ENCODE measurements around the gene ITGB7.

ITGB7 gene

GRCh38 chr12:53207042-53207441 lies at the start of gene ITGB7:
Gene ITGB7, minus strand, starts transcription at chr12:53207251. Its CDS starts 6,808 bp downstream, at chr12:53200443.
- no peak for DNase-seq

DNA sequence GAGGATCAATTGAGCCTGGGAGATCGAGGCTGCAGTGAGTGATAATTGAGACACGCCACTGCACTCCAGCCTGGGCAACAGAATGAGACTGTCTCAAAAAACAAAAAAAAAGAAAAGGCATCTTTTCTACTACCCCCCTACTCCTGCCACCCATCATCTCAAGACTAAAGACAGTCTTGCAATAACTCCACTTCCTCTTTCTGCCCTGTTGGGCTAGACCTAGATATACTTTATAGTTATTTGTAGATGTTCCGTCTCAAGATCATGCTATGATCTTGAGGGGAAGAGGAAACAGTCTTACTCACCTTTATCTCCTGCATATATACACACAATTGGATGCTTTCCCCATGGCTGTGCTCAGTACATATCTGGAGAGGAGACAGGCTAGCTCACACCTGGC lies 48.9 kb upstream of the ITGB7 start:
- DNase-seq, result peak; percentile 60

GRCh38 chr12:53254816-53255545 lies 47.9 kb upstream of the ITGB7 start:
- DNase-seq, result no peak

DNA sequence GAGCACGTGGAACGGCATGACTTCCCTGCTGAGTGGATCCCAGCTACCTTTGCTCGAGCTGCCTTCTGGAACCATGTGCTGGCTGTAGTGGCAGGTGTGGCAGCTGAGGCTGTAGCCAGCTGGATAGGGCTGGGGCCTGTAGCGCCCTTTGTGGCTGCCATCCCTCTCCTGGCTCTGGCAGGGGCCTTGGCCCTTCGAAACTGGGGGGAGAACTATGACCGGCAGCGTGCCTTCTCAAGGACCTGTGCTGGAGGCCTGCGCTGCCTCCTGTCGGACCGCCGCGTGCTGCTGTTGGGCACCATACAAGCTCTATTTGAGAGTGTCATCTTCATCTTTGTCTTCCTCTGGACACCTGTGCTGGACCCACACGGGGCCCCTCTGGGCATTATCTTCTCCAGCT lies 46.2 kb upstream of the ITGB7 start:
- no peak for DNase-seq

- DNase-seq, result no peak
Measured at GRCh38 chr12:53252349-53252916, 45.4 kb upstream of the ITGB7 start.

DNA sequence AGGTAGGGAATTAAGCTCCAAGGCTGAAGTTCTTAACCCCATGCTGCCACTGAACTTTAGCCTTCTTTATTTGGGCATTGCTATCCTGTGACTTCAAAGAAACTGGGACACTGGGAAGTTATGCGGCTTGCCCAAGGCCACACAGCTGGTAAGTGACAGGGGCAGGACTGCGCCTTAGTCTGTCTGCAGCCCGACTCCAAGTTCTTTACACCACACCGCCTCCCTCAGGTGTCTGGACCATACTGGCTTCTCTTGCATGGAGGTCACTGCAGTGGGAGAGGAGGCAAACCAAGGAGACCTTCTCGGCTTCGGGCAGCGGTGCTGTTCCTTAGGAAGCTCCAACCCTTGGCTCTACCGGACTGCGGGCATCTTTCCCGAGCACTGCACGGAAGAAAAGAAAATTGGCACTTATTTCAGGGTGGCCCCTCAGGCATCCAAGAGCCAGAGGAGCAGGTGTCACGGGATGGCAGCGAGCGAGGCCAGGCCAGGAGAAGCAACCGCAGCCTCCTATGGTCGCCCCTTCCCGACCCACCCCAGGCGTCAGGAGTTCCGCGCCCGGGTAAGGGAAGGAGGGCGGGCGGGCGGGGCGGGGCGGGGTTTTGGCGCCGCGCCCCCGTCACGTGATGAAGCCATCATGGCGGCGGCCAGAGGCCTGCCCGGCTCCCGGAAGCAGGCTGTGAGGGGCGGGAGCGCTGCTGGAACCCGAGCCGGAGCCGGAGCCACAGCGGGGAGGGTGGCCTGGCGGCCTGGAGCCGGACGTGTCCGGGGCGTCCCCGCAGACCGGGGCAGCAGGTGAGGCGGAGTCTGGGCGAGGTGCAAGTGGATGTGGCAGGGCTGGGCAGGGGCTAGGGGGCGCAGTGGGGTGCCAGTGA lies 44.7 kb upstream of the ITGB7 start:
- DNase-seq, result peak; percentile 43

- DNase-seq, result no peak
Measured at GRCh38 chr12:53245286-53245685, 38.2 kb upstream of the ITGB7 start.

- no peak for DNase-seq
Measured at GRCh38 chr12:53244337-53244736, 37.3 kb upstream of the ITGB7 start.

DNA sequence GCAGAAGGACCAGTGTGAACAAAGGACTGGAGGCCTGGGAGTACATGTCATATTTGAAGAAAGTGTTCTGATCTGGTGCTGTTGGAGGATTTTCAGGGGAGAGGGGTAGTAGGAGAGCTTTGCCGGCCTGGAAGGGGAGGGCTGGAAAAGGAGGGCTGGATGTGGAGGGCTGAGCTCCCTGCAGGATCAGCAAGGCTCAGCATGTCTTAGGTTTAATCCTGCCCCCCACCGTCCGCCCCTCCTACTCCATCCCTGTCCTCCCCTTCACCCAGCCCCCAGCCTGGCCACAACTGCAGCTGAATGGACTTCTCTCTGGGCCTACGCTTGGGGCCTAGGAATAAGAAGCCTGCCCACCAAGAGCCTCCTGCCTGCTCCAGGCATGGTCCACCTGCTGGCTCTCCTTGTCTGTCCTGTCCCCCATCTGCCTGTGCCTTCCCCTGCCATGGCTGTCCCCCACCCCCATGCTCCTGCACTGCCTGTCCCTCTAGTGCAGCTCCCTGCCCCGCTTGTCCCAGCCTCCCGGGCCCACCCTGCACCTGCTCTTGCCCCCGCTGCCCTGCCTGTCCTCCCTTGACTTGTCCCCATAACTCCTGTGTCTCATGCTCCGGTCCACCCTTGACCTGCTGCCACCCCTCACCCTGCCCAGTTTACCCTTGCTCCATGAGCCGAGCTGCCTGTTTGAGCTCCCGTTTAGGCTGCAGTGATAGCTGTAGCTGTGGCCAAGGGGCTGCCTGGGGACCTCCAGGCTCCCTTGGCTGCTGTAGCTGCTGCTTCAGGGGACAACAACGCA lies 34.8 kb upstream of the ITGB7 start:
- DNase-seq, result no peak

GRCh38 chr12:53239643-53240258 lies 32.7 kb upstream of the ITGB7 start:
- no peak for DNase-seq

DNA sequence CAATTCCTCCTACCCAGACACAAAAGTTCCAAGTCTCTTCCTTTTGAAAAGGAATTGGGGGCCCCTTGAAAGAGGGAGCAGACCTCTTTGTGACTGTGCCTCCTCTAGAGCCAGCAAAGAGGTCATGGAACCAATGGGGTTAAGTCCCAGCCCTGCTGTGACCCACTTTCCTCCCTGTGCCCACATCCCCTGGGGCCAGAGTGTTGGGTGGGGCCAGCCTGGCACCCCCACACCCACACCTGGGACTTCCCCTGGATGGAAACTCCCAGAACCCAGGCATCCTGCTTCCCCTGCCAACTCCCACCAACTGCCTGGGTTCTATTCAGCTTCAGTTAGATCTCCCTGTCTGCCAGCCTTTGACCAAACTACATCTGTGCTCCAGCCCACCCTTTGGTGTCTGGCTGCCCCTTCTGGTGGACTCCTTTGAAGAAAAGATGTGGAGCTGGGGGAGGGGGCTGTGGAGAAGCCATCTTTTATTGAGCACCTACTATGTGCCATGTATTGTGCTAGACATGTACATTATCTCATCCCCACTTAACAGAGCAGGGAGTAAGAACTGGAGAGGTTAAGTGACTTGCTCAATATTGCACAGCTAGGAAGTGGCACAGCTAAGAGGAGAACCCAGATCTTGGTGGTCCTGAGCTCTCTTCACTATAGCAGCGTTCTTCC lies 29.5 kb upstream of the ITGB7 start:
- no peak for DNase-seq

- DNase-seq, result no peak
Measured at GRCh38 chr12:53235742-53236442, 28.8 kb upstream of the ITGB7 start.

GRCh38 chr12:53235164-53235563 lies 28.1 kb upstream of the ITGB7 start:
- no peak for DNase-seq

- no peak for DNase-seq
Measured at GRCh38 chr12:53234271-53234914, 27.3 kb upstream of the ITGB7 start.

- no peak for DNase-seq
Measured at GRCh38 chr12:53233671-53234121, 26.6 kb upstream of the ITGB7 start.

GRCh38 chr12:53232646-53233461 lies 25.8 kb upstream of the ITGB7 start:
- DNase-seq, result no peak

GRCh38 chr12:53231921-53232645 lies 25.0 kb upstream of the ITGB7 start, which contains the start of gene RARG:
Gene RARG, minus strand, starts transcription at chr12:53232209. Its CDS starts 4,664 bp downstream, at chr12:53227545.
- no peak for DNase-seq

DNA sequence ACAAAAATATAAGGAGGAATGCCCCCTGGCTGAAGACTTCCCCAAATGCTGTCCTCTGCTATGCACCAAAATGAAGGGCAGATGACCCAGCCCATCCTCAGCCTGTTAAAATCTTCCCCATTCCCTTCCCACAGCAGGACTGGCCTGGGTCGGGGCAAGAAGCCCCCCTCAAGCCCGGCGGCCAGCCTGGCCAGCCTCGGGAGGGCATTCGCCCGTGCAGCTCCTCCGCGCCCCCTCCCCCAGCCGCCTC lies 24.5 kb upstream of the ITGB7 start:
- no peak for DNase-seq

All from GF-D8 (cell line).